Calu3 (cell line): Measurements from ENCODE around the gene DCANP1. TPM values are rescaled to one million over a fixed set of nuclear protein-coding genes. Genes with fewer than 3 reads are reported as not detected.

Experiments used
- BruUV-seq: library from RNA; stranded (reverse); fragments of 400-500 nt; replicated peaks from 2 replicates; lab custom pipeline; 2021; lab: Mats Ljungman, UMichigan
- CTCF ChIA-PET: fragments of 300-600 bp; sonication (Branson Sonifier 250); formaldehyde crosslinking; loops from one replicate; lab custom pipeline; 2022; ENCODE audit warnings: antibody characterized with exemption; lab: Charles Lee
- DNase-seq: peaks from one replicate; pipeline ENCODE4 v3.0.0; 2022
- H3K27ac Mint-ChIP-seq: one replicate; pipeline ENCODE4 v1.8.0; 2022; ENCODE audit warnings: mixed read lengths; ENCODE audit not compliant: unreplicated experiment
- H3K27me3 Mint-ChIP-seq: one replicate; pipeline ENCODE4 v1.8.0; 2022; ENCODE audit warnings: mixed read lengths; ENCODE audit not compliant: unreplicated experiment
- H3K36me3 Mint-ChIP-seq: one replicate; pipeline ENCODE4 v1.8.0; 2022; ENCODE audit warnings: mild to moderate bottlenecking, moderate library complexity, mixed read lengths; ENCODE audit not compliant: insufficient read depth, unreplicated experiment
- H3K4me1 Mint-ChIP-seq: one replicate; pipeline ENCODE4 v1.8.0; 2022; ENCODE audit warnings: mild to moderate bottlenecking, low read depth, mixed read lengths; ENCODE audit not compliant: unreplicated experiment
- H3K4me3 Mint-ChIP-seq: one replicate; pipeline ENCODE4 v1.8.0; 2022; ENCODE audit warnings: mild to moderate bottlenecking, low read depth, moderate library complexity, mixed read lengths; ENCODE audit not compliant: unreplicated experiment
- H3K9me3 Mint-ChIP-seq: one replicate; pipeline ENCODE4 v1.8.0; 2022; ENCODE audit warnings: low read depth, mixed read lengths; ENCODE audit not compliant: unreplicated experiment
- CTCF ChIP-seq: fragments of 200-600 bp; IDR thresholded peaks from one replicate; pipeline ENCODE4 v1.8.0; 2022; ENCODE audit warnings: antibody characterized with exemption; ENCODE audit not compliant: unreplicated experiment
- intact Hi-C: fragments of 100-400 bp; cut with micrococcal nuclease; formaldehyde crosslinking; loops from one replicate; pipeline ENCODE4 v1.10.0; 2022; ENCODE audit not compliant: unreplicated experiment
- total RNA-seq: library from RNA; stranded (reverse); gene quantifications from 2 replicates; pipeline ENCODE4 v1.2.3, GENCODE V29; 2022

The DCANP1 gene
- total RNA-seq, 1 experiment from 2014 or later: not detected

DNA sequence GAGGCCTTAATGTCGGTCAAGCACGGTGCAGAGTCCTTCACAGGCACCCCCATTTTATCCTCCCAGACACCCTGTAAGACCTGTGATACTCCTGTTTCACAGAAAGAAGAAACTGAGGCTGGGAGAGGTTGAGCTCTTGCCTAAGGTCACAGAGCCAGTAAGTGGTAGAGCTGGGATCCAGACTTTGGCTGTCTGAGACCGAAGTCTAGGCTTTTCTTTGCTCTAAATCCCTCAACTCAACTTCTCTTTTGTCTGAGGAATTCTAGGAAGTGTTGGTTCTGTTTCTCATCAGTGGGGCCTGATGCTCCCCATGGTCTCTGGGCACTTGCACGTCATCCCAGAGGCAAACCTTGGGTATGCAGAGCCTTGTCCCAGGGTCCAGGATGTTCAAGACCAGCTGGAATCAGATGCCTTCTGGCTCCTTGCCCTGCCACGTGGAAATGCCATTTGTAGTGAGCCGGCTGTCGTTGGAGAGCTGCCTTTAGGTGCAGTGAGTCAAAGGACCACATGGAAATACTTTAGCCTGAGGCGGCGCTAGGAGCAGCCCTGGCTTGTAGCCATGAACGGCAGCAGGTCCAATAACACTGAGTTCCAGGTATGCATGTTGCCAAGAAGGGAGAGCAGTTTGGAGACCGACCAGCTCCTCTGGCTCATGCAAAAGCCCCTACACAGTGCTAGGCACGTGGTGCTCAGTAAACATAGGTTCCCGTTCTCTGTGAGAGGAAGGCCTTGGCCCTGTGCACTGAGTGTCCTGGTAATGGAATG is 9.2 kb downstream of the DCANP1 start:
- Mint-ChIP-seq H3K36me3 (peaks cover 3% of the 10 kb centered on the region), H3K4me1 (no peaks in the 10 kb centered on the region), H3K9me3 (no peaks in the 10 kb centered on the region), H3K27ac (no peak overlapping the region), H3K27me3 (peaks cover 70% of the 10 kb centered on the region), H3K4me3 (no peak overlapping the region)
- intact Hi-C loops: no loop called here
- BruUV-seq: no TSS peak
- TF ChIP-seq CTCF: no peak
- peak; percentile 67 for DNase-seq
- CTCF ChIA-PET: interaction anchor here (0.5 to 1.9 kb wide), 4 partner anchors 12 to 116 kb away, joined by 3 to 6 read pairs (median 4); no protein-coding TSS in a partner anchor

GRCh38 chr5:135437422-135437795 is 9.7 kb downstream of the DCANP1 start:
- TF ChIP-seq CTCF: no peak
- CTCF ChIA-PET: interaction anchor here (0.5 to 1.9 kb wide), 4 partner anchors 11 to 1872 kb away, joined by 3 to 7 read pairs (median 5); no protein-coding TSS in a partner anchor
- no peak for DNase-seq
- Mint-ChIP-seq H3K27ac (no peak overlapping the region), H3K4me3 (no peak overlapping the region), H3K4me1 (no peaks in the 10 kb centered on the region), H3K36me3 (no peaks in the 10 kb centered on the region), H3K9me3 (no peaks in the 10 kb centered on the region), H3K27me3 (peaks cover 64% of the 10 kb centered on the region)
- intact Hi-C loops: no loop called here
- BruUV-seq: no TSS peak

DNA sequence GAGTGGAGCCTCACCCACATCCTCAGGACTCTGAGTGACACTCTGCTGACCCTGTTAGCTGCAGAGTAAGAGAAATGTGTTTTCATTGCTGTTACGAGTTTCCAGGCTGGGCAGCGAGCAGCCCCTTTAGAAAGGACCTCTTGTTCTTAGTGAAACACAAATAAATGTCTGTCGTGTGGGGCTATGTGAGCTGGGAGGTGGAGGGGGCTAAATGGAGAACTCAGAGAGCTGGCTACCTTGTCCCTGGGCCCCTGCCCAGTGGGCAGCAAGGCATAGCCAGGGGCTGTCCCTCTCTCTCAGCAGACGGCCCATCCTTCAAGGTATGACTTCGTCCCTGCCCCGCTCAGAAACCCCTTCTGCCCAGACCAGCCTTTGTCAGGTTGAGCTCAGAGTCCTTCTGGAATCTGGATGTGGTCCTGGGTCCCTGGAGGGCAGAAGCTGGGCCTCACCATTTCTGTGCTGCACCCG is 10.2 kb downstream of the DCANP1 start:
- Mint-ChIP-seq H3K27ac (no peak overlapping the region), H3K4me1 (no peaks in the 10 kb centered on the region), H3K9me3 (no peaks in the 10 kb centered on the region), H3K4me3 (no peak overlapping the region), H3K27me3 (peaks cover 60% of the 10 kb centered on the region), H3K36me3 (no peaks in the 10 kb centered on the region)
- no peak for TF ChIP-seq CTCF
- intact Hi-C loops: no loop called here
- CTCF ChIA-PET: interaction anchor here (0.9 to 1.9 kb wide), 2 partner anchors 11 to 1873 kb away, joined by 6 to 7 read pairs; no protein-coding TSS in a partner anchor
- no peak for DNase-seq
- no TSS peak for BruUV-seq

DNA sequence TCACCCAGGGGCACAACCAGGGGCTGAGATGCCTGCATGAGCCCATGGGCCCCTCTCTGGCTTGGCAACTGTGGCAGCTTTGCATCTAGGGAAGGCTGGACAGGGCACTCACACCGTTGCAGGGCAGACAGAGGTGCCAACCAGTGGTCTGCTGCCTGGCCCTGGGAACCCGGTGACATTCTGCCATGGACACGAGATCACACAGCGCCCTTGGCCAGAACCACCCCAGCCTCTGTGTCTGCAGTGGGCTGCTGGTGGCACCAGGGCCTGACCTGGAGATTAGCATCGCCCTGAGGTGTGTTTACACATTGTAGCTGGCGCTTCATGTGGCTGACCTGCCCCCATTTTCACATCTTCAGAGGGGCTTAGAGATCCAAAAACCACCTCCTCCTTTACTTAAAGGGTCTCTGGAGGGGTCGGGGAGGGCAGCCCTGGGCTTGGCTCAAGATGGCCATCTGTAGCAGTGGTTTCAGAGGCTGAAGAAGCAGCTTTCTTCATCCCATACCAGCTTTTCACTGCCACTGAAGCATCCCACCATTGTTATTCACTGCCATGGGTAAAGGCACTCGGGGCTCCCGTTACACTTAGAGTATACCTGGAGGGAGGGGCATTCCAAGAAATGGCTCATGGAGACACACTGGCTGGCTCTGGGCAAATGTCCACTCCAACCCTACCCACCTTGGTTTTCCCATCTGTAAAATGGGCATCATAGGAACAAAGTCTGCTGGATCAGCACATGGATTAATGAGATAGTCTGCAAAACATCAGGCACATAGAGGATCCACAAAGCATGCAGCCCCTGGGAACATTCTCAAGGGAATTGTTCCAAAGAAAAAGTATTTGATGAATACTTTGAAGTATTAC is 11.4 kb downstream of the DCANP1 start:
- Mint-ChIP-seq H3K27ac (no peak overlapping the region), H3K4me1 (no peaks in the 10 kb centered on the region), H3K27me3 (peaks cover 59% of the 10 kb centered on the region), H3K4me3 (no peak overlapping the region), H3K36me3 (no peaks in the 10 kb centered on the region), H3K9me3 (no peaks in the 10 kb centered on the region)
- DNase-seq: no peak
- intact Hi-C loops: no loop called here
- TF ChIP-seq CTCF: no peak
- BruUV-seq: no TSS peak
- CTCF ChIA-PET: interaction anchor here (1.0 kb wide), 1 partner anchor 22 kb away, joined by 4 read pairs; no protein-coding TSS in a partner anchor
